ENCODE results near the gene FAM162A.
A peak's percentile ranks its signal among the peaks of the same experiment; 100 is the strongest.

FAM162A gene

GRCh38 chr3:122389197-122389596 is 5.2 kb downstream of the FAM162A start:
- DNase-seq = no peak

DNA sequence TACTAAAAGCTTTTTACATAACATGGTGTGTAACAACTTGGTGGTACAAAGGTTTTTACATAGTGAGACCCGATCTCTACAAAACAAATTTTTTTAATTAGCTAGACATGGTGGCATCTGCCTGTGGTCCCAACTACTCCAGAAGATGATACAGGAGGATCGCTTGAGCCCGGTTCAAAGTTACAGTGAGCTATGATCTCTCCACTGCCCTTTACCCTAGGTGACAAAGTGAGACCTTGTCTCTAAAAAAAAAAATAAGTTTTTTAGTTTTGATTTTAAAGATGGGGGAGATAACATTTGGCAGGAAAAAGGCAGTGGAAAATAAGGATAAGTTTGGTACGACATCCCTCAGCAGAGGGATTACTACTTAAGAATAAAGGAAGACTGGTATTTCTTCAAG is 5.9 kb downstream of the FAM162A start:
- DNase-seq = no peak

- no peak for DNase-seq
Measured at GRCh38 chr3:122390665-122391064, 6.7 kb downstream of the FAM162A start.

GRCh38 chr3:122391681-122392446 is 7.9 kb downstream of the FAM162A start:
- DNase-seq = no peak

DNA sequence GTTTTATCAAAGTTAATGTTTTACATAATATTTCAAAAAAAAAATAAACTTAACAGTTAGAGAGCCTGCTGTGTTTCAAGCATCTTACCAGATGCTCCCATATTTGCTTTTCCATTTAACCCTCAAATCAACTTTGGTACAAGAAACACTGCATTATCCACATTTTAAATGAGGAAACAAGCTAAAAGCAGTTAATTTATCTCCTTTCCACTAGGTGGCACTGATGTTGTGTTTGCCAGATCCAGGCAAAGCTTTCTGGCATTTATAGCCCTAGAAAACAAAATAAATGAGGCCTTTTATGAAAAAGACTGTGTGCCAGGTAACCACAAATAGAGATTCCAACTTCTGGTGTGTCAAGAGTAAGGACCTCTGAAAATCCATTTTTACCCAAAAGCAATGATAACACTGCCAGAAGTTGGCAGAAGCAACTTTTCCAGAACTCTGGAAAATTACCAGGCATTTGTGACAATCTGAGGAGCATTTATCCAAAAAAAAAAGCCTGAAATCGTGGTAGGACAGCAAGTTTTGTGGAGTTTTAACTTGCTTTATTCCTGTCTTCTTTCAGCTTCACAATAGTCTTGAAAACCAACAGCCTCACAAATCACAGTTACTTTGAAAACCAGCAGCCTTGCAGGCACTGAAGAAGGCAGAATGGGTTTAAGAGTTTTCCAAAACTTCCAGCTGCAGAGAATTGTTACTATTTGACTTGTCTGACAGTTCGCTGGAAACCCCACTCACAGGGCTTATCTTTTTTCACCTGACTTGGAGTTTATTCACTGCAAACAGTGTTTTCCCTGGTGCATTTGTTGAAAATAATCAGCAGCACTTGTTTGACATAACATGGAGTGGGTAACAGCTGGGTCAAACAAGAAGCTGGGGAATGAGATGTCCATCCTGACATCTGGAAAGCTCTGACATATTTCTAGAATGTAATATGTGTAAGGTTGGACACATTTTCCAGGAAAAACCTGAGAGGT is 9.2 kb downstream of the FAM162A start:
- DNase-seq = peak in 1 of 2 experiments; percentile 6

- no peak for DNase-seq
Measured at GRCh38 chr3:122394173-122394572, 10.2 kb downstream of the FAM162A start.

- DNase-seq = no peak
Measured at GRCh38 chr3:122395582-122395981, 11.6 kb downstream of the FAM162A start.

DNA sequence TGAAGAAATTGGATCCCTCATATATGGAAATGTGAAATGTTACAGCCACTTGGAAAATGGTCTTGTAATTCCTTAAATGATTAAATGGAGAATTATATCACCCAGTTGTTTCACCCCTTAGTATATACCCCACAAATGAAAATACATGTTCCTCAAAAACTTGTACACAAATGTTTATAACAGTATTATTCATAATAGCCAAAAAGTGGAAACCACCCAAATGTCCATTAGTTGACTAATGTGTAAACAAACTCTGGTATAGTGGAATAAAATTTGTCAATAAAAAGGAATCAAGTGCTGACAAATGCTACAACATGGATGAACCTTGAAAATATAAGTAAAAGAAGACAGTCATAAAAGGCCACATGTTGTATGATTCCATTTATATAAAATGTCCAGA is 12.5 kb downstream of the FAM162A start:
- no peak for DNase-seq

GRCh38 chr3:122397201-122397600 is 13.2 kb downstream of the FAM162A start:
- DNase-seq = no peak

- no peak for DNase-seq
Measured at GRCh38 chr3:122398920-122399319, 14.9 kb downstream of the FAM162A start.

GRCh38 chr3:122403489-122403888 is 19.5 kb downstream of the FAM162A start:
- no peak for DNase-seq

DNA sequence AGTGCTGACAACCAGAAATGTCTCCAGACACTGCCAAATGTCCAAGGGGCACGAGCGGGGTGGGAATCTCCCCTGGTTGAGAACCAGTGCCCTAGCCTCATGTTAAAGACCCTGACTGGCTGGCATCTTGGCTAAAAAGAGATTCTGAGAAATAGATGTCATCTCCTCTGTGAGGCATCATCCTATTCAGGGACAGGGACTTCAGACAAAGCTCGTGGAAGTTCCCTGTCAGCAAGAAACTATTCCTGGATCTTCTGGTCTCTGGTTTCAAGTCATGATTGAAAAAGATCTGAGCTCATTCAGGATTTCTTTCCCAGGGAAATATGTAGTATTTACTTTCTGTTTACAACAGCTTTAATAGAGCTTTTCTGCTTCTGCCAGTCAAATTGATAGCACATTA is 21.0 kb downstream of the FAM162A start:
- no peak for DNase-seq

- no peak for DNase-seq
Measured at GRCh38 chr3:122406198-122406597, 22.2 kb downstream of the FAM162A start.

DNA sequence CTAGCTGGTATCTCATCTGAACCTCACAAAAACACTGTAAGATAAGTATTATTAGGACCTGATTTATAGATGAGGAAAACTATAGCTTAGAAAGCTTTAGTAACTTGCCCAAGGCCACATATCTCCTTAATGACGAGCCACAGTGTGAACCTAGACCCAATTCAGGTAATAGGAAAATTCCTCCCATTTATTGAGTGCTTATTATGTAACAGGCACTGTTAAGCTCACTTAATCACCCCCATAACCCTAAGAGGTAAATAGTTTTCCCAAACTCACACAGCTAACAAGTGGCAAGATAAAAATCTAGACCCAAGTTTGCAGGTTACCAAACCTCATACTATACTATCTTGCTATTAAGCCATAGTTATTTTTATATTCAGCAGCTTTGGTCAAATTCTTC is 24.0 kb downstream of the FAM162A start:
- no peak for DNase-seq

GRCh38 chr3:122409446-122409845 is 25.5 kb downstream of the FAM162A start:
- no peak for DNase-seq

DNA sequence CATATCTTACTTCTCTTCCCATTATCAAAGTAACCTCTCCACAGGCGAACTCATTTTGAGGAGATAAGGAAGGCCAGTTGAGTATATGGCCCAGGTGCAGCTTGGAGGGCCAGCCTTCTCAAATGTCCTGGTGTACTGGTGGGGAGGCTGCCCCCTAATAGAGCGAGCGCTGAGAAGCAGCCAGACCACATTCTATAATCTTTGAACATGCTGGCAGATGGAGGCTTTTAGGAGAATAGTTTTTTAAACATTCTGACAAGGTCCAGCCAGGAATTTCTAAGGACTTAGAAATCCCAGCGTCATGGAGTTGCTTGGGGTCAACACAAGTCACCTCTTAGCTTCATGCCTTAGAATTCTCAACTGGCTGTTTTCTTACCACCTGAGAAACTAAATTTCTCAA is 26.1 kb downstream of the FAM162A start:
- DNase-seq = no peak

GRCh38 chr3:122410639-122411038 is 26.7 kb downstream of the FAM162A start:
- peak in 1 of 2 experiments; percentile 2 for DNase-seq

- DNase-seq = no peak
Measured at GRCh38 chr3:122414391-122414790, 30.4 kb downstream of the FAM162A start.

GRCh38 chr3:122415104-122415744 is 31.2 kb downstream of the FAM162A start:
- no peak for DNase-seq

- DNase-seq = no peak
Measured at GRCh38 chr3:122415762-122416654, 32.0 kb downstream of the FAM162A start, which contains the start of gene WDR5B. TSS of gene WDR5B (minus strand) at chr3:122416062. CDS start at chr3:122415528, 534 bp downstream.

DNA sequence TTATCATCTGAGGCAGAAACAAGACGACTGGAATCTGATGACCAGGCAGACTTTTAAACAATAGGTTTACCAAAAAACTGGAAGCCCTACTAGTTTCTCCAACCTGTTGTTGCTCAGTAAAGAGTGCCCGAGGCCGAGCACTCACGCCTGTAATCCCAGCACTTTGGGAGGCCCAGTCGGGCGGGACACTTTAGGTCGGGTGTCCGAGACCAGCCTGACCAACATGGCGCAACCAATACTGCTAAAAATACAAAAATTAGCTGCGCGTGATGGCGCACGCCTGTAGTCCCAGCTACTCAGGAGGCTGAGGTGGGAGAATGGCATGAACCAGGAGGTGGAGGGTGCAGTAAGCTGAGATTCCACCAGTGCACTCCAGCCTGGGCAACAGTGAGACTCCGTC is 33.0 kb downstream of the FAM162A start:
- no peak for DNase-seq

GRCh38 chr3:122421101-122421500 is 37.1 kb downstream of the FAM162A start:
- DNase-seq = no peak

Measured in NCI-H1930 (cell line).